SK-N-SH treated with all-trans-retinoic acid at 6 μM for 48 hours (cell line): ENCODE measurements around the gene RFC5.
"Not testable (repeated sequence)": the region's sequence is repeated elsewhere in the genome, so short reads cannot be mapped to it uniquely, and the experiment has no call there.

Experiments used
- ATAC-seq: fragments of 200-7000 bp; cut with Tn5 transposase; 3 replicates; pipeline ENCODE4 v1.9.1; 2020; ENCODE audit warnings: mild to moderate bottlenecking, moderate library complexity
- BACH2 ChIP-seq: fragments of 250-450 bp; sonication (Bioruptor Pico); IDR thresholded peaks from 2 replicates; pipeline ENCODE4 v1.9.0; 2021; ENCODE audit warnings: mild to moderate bottlenecking, borderline replicate concordance
- CSDC2 ChIP-seq: fragments of 250-450 bp; sonication (Bioruptor Pico); IDR thresholded peaks from 2 replicates; pipeline ENCODE4 v1.5.0; 2020; ENCODE audit warnings: mild to moderate bottlenecking, moderate library complexity
- ESRRG ChIP-seq: fragments of 250-450 bp; sonication (Bioruptor Pico); IDR thresholded peaks from 2 replicates; pipeline ENCODE4 v1.6.1; 2021; ENCODE audit warnings: mild to moderate bottlenecking
- GLIS3 ChIP-seq: fragments of 250-450 bp; sonication (Bioruptor Pico); IDR thresholded peaks from 2 replicates; pipeline ENCODE4 v1.5.0; 2020; ENCODE audit warnings: mild to moderate bottlenecking, moderate library complexity
- OSR1 ChIP-seq: fragments of 250-450 bp; sonication (Bioruptor Pico); IDR thresholded peaks from 2 replicates; pipeline ENCODE4 v1.8.0; 2022; ENCODE audit warnings: moderate library complexity, mild to moderate bottlenecking, inconsistent platforms
- SNAI2 ChIP-seq: fragments of 250-450 bp; sonication (Bioruptor Pico); IDR thresholded peaks from 2 replicates; pipeline ENCODE4 v1.5.0; 2020; ENCODE audit warnings: mild to moderate bottlenecking, moderate library complexity
- TCF4 ChIP-seq: fragments of 250-450 bp; sonication (Bioruptor Pico); IDR thresholded peaks from 2 replicates; pipeline ENCODE4 v1.8.0; 2021; ENCODE audit warnings: mild to moderate bottlenecking, moderate library complexity, borderline replicate concordance
- TSHZ2 ChIP-seq: fragments of 250-450 bp; sonication (Bioruptor Pico); IDR thresholded peaks from 2 replicates; pipeline ENCODE4 v1.5.0; 2020; ENCODE audit warnings: mild to moderate bottlenecking, moderate library complexity
- ZFP30 ChIP-seq: fragments of 450-650 bp; formaldehyde crosslinking; IDR thresholded peaks from 2 replicates; pipeline ENCODE4 v1.5.0; 2022; ENCODE audit warnings: mild to moderate bottlenecking, moderate library complexity
- ZNF70 ChIP-seq: fragments of 450-650 bp; formaldehyde crosslinking; IDR thresholded peaks from 2 replicates; pipeline ENCODE4 v1.5.0; 2020; ENCODE audit warnings: mild to moderate bottlenecking, moderate library complexity
- TF ChIP-seq, protein P1 (sequence below): fragments of 250-450 bp; sonication (Bioruptor Pico); IDR thresholded peaks from 2 replicates; pipeline ENCODE4 v1.8.0; 2020; ENCODE audit warnings: mild to moderate bottlenecking, moderate library complexity, borderline replicate concordance
- TF ChIP-seq, protein P2 (sequence below): fragments of 250-450 bp; sonication (Bioruptor Pico); IDR thresholded peaks from 2 replicates; pipeline ENCODE4 v1.5.1; 2020; ENCODE audit warnings: low read depth, mild to moderate bottlenecking, moderate library complexity
- TF ChIP-seq, protein P3 (sequence below): fragments of 250-450 bp; sonication (Bioruptor Pico); IDR thresholded peaks from 2 replicates; pipeline ENCODE4 v1.5.1; 2021; ENCODE audit warnings: mild to moderate bottlenecking, moderate library complexity

The RFC5 gene

GRCh38 chr12:118070650-118071049 is 54.1 kb downstream of the RFC5 start:
- ATAC-seq: no peak
- TF ChIP-seq, protein P1, sequence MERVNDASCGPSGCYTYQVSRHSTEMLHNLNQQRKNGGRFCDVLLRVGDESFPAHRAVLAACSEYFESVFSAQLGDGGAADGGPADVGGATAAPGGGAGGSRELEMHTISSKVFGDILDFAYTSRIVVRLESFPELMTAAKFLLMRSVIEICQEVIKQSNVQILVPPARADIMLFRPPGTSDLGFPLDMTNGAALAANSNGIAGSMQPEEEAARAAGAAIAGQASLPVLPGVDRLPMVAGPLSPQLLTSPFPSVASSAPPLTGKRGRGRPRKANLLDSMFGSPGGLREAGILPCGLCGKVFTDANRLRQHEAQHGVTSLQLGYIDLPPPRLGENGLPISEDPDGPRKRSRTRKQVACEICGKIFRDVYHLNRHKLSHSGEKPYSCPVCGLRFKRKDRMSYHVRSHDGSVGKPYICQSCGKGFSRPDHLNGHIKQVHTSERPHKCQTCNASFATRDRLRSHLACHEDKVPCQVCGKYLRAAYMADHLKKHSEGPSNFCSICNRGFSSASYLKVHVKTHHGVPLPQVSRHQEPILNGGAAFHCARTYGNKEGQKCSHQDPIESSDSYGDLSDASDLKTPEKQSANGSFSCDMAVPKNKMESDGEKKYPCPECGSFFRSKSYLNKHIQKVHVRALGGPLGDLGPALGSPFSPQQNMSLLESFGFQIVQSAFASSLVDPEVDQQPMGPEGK (CRISPR knock-in tag): no peak
- TF ChIP-seq, all 23 proteins: peak for 0

GRCh38 chr12:118073768-118074167 is 57.3 kb downstream of the RFC5 start:
- TF ChIP-seq ESRRG (CRISPR knock-in tag): no peak
- TF ChIP-seq ZFP30 (CRISPR knock-in tag): no peak
- TF ChIP-seq CSDC2 (CRISPR knock-in tag): no peak
- TF ChIP-seq BACH2 (CRISPR knock-in tag): no peak
- no peak for TF ChIP-seq TSHZ2 (CRISPR knock-in tag)
- no peak for TF ChIP-seq TCF4
- TF ChIP-seq, protein P2, sequence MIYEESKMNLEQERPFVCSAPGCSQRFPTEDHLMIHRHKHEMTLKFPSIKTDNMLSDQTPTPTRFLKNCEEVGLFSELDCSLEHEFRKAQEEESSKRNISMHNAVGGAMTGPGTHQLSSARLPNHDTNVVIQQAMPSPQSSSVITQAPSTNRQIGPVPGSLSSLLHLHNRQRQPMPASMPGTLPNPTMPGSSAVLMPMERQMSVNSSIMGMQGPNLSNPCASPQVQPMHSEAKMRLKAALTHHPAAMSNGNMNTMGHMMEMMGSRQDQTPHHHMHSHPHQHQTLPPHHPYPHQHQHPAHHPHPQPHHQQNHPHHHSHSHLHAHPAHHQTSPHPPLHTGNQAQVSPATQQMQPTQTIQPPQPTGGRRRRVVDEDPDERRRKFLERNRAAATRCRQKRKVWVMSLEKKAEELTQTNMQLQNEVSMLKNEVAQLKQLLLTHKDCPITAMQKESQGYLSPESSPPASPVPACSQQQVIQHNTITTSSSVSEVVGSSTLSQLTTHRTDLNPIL (CRISPR knock-in tag): no peak
- TF ChIP-seq, protein P3, sequence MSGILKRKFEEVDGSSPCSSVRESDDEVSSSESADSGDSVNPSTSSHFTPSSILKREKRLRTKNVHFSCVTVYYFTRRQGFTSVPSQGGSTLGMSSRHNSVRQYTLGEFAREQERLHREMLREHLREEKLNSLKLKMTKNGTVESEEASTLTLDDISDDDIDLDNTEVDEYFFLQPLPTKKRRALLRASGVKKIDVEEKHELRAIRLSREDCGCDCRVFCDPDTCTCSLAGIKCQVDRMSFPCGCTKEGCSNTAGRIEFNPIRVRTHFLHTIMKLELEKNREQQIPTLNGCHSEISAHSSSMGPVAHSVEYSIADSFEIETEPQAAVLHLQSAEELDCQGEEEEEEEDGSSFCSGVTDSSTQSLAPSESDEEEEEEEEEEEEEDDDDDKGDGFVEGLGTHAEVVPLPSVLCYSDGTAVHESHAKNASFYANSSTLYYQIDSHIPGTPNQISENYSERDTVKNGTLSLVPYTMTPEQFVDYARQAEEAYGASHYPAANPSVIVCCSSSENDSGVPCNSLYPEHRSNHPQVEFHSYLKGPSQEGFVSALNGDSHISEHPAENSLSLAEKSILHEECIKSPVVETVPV: no peak
- TF ChIP-seq SNAI2: no peak
- TF ChIP-seq, protein P1 (CRISPR knock-in tag): no peak
- no peak for TF ChIP-seq OSR1 (CRISPR knock-in tag)
- no peak for TF ChIP-seq ZNF70 (CRISPR knock-in tag)
- TF ChIP-seq GLIS3: no peak
- no peak for ATAC-seq

DNA sequence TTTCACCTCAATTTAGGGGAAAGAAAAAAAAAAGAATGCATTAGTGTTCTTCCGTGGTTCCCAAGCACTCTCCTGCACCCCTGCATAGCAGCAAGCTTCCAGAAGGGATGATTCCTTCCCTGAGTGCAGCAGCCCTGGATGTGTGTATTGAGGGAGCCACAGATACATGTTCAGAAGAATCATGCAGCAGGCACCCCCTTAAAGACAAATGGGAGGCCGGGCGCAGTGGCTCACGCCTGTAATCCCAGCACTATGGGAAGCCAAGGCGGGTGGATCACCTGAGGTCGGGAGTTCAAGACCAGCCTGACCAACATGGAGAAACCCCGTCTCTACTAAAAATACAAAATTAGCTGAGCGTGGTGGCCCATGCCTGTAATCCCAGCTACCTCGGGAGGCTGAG is 65.0 kb downstream of the RFC5 start:
- not testable (repeated sequence) for ATAC-seq
